Measurements from ENCODE around the gene MAP2K6.
"Not testable (repeated sequence)": the region's sequence is repeated elsewhere in the genome, so short reads cannot be mapped to it uniquely, and the experiment has no call there.

Gene MAP2K6

GRCh38 chr17:69457603-69458002 lies 43.1 kb downstream of the MAP2K6 start:
- no peak for DNase-seq (ENCODE audit: low spot score)

GRCh38 chr17:69460963-69461922 lies 46.7 kb downstream of the MAP2K6 start:
- no peak for DNase-seq (ENCODE audit: low spot score)

- DNase-seq (ENCODE audit: low spot score) = no peak
Measured at GRCh38 chr17:69461951-69462369, 47.5 kb downstream of the MAP2K6 start.

- DNase-seq (ENCODE audit: low spot score) = no peak
Measured at GRCh38 chr17:69462882-69463281, 48.4 kb downstream of the MAP2K6 start.

- DNase-seq (ENCODE audit: low spot score) = no peak
Measured at GRCh38 chr17:69466451-69466850, 52.0 kb downstream of the MAP2K6 start.

GRCh38 chr17:69466905-69467667 lies 52.6 kb downstream of the MAP2K6 start:
- DNase-seq (ENCODE audit: low spot score) = peak; percentile 30

- DNase-seq (ENCODE audit: low spot score) = no peak
Measured at GRCh38 chr17:69468207-69468606, 53.7 kb downstream of the MAP2K6 start.

- DNase-seq (ENCODE audit: low spot score) = no peak
Measured at GRCh38 chr17:69470702-69471101, 56.2 kb downstream of the MAP2K6 start.

GRCh38 chr17:69471406-69471805 lies 56.9 kb downstream of the MAP2K6 start:
- no peak for DNase-seq (ENCODE audit: low spot score)

- DNase-seq (ENCODE audit: low spot score) = peak; percentile 72
Measured at GRCh38 chr17:69473841-69474831, 59.6 kb downstream of the MAP2K6 start.

- DNase-seq (ENCODE audit: low spot score) = no peak
Measured at GRCh38 chr17:69477204-69477902, 62.9 kb downstream of the MAP2K6 start.

- DNase-seq (ENCODE audit: low spot score) = no peak
Measured at GRCh38 chr17:69477903-69478266, 63.4 kb downstream of the MAP2K6 start.

- DNase-seq (ENCODE audit: low spot score) = no peak
Measured at GRCh38 chr17:69478916-69479315, 64.4 kb downstream of the MAP2K6 start.

GRCh38 chr17:69479756-69480155 lies 65.3 kb downstream of the MAP2K6 start:
- not testable (repeated sequence) for DNase-seq (ENCODE audit: low spot score)

- DNase-seq (ENCODE audit: low spot score) = no peak
Measured at GRCh38 chr17:69480245-69480644, 65.7 kb downstream of the MAP2K6 start.

GRCh38 chr17:69485251-69485661 lies 70.8 kb downstream of the MAP2K6 start:
- DNase-seq (ENCODE audit: low spot score) = no peak

GRCh38 chr17:69485901-69486643 lies 71.6 kb downstream of the MAP2K6 start:
- DNase-seq (ENCODE audit: low spot score) = no peak

- no peak for DNase-seq (ENCODE audit: low spot score)
Measured at GRCh38 chr17:69486779-69487637, 72.5 kb downstream of the MAP2K6 start.

GRCh38 chr17:69489313-69489712 lies 74.8 kb downstream of the MAP2K6 start:
- DNase-seq (ENCODE audit: low spot score) = no peak

All from GM03348 (cell line).